HL-60/S4 (cell line): ENCODE data around the gene TVP23A.

Experiments
- in situ Hi-C: fragments of 300-500 bp; cut with MboI; formaldehyde crosslinking; loops from 2 replicates; pipeline ENCODE4 v1.14.3; 2022; ENCODE audit warnings: low sequenced_read_pairs

TVP23A gene

GRCh38 chr16:10817963-10818941 is at the start of gene TVP23A:
TVP23A (minus strand) TSS chr16:10818794; CDS start chr16:10818493, 301 bp downstream.
- in situ Hi-C loops = no loop called here

GRCh38 chr16:10868104-10868595 is 49.6 kb upstream of the TVP23A start:
- in situ Hi-C loops = no loop called here

- in situ Hi-C loops = no loop called here
These were observed 48.6 kb upstream of the TVP23A start for GRCh38 chr16:10867199-10867598.

GRCh38 chr16:10865991-10866966 is 47.7 kb upstream of the TVP23A start:
- in situ Hi-C loops = no loop called here

- in situ Hi-C loops = no loop called here
These were observed 43.8 kb upstream of the TVP23A start for GRCh38 chr16:10862438-10862837.

GRCh38 chr16:10859658-10860057 is 41.1 kb upstream of the TVP23A start:
- in situ Hi-C loops = no loop called here

GRCh38 chr16:10859020-10859419 is 40.4 kb upstream of the TVP23A start:
- in situ Hi-C loops = no loop called here

GRCh38 chr16:10858203-10858602 is 39.6 kb upstream of the TVP23A start:
- in situ Hi-C loops = no loop called here

- in situ Hi-C loops = no loop called here
These were observed 37.4 kb upstream of the TVP23A start for GRCh38 chr16:10856042-10856441.

- in situ Hi-C loops = no loop called here
These were observed 34.4 kb upstream of the TVP23A start for GRCh38 chr16:10852948-10853347.

GRCh38 chr16:10852286-10852685 is 33.7 kb upstream of the TVP23A start:
- in situ Hi-C loops = no loop called here

- in situ Hi-C loops = no loop called here
These were observed 32.9 kb upstream of the TVP23A start for GRCh38 chr16:10851512-10851911.

GRCh38 chr16:10850478-10850850 is 31.9 kb upstream of the TVP23A start:
- in situ Hi-C loops = no loop called here

- in situ Hi-C loops = no loop called here
These were observed 31.3 kb upstream of the TVP23A start for GRCh38 chr16:10849736-10850477.

GRCh38 chr16:10847176-10847575 is 28.6 kb upstream of the TVP23A start:
- in situ Hi-C loops = no loop called here

- in situ Hi-C loops = no loop called here
These were observed 27.8 kb upstream of the TVP23A start for GRCh38 chr16:10846213-10846998.

- in situ Hi-C loops = no loop called here
These were observed 22.1 kb upstream of the TVP23A start for GRCh38 chr16:10840703-10841102.

GRCh38 chr16:10839279-10839666 is 20.7 kb upstream of the TVP23A start:
- in situ Hi-C loops = no loop called here

GRCh38 chr16:10838621-10839278 is 20.2 kb upstream of the TVP23A start:
- in situ Hi-C loops = no loop called here
